KOPT-K1 (cell line): ENCODE measurements around the gene CDH4.

ENCODE experiments used
- H3K27ac ChIP-seq: fragments of 200-600 bp; sonication (generic); 2 replicates; pipeline ENCODE4 v1.5.1; 2016; ENCODE audit warnings: antibody characterized with exemption, mild to moderate bottlenecking, low read depth, low read length; ENCODE audit not compliant: poor library complexity, severe bottlenecking
- H3K36me3 ChIP-seq: fragments of 200-600 bp; sonication (generic); 2 replicates; pipeline ENCODE4 v1.5.1; 2017; ENCODE audit warnings: antibody characterized with exemption, mild to moderate bottlenecking, low read length, moderate library complexity; ENCODE audit not compliant: insufficient read depth
- H3K9me3 ChIP-seq: fragments of 200-600 bp; sonication (generic); 2 replicates; pipeline ENCODE4 v1.5.1; 2017; ENCODE audit warnings: antibody characterized with exemption, low read length, mild to moderate bottlenecking; ENCODE audit not compliant: insufficient read depth, poor library complexity, severe bottlenecking

Gene CDH4

DNA sequence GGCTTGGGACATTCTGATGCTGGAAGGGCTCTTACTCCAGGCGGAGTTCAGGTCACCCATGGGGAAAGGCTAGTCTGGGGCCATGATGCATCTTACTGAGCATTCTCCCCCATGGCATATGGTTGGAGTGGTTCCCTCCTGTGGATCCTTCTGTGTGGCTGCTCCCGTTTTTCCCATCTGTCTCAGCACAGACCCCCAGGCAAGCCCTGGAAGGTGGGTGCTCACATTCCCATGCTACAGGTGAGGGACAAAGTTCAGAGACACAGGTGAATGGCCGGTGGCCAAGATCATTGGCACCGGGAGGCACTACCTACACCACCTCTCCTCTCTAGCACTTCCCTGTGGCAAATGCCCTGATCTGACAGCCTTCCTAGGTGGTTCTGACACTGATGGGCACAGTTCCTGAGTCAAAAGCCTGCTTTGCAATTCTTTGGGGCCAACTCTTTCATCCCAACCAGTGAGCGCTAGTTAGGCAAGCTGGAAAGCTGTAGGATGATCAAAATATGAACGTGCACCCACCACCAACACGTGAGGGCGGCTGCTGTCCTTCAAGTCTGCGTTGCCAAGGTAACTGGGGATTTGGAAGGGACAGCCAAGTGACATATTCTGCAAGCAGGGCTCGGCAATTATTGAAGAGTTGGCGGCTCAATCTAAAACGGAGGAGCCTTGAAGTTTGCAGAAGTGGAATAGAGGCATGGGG, 124.6 kb downstream of the CDH4 start:
- Histone ChIP-seq H3K9me3 (no peaks in the 10 kb centered on the region), H3K27ac (no peak overlapping the region), H3K36me3 (no peaks in the 10 kb centered on the region)

DNA sequence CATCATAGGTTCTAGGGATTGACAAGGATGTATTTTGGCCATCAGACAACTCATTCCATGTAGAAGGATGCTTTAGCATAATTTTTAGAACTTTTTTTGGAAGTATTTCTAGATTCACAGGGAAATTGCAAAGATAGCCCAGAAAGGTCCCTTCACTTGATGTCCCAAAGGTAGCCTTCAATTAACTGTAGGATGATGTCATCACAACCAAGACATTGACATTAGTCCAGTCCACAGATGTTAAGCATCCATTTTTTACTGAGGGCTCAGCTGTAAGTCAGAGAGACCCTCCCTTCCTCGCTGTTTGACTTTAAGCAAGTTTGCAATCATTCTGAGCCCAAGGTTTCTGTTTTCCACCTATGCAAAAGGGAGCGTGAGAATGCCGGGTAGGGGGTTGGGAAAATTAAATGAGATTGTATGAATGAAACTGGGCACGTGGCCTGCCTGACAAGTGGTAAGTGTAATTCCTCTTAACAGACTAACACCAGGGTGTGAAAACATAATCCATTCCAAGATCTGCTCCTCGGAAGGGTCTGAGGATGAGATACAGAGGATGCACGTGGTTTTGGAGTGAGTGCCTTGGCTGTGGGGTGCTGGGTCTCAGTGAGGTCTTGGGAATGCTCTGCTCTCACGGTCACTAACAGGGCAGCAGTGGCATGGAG, 126.8 kb downstream of the CDH4 start:
- H3K36me3 ChIP-seq: no peaks in the 10 kb centered on the region
- H3K27ac ChIP-seq: no peak overlapping the region
- peaks cover 7% of the 10 kb centered on the region for H3K9me3 ChIP-seq

DNA sequence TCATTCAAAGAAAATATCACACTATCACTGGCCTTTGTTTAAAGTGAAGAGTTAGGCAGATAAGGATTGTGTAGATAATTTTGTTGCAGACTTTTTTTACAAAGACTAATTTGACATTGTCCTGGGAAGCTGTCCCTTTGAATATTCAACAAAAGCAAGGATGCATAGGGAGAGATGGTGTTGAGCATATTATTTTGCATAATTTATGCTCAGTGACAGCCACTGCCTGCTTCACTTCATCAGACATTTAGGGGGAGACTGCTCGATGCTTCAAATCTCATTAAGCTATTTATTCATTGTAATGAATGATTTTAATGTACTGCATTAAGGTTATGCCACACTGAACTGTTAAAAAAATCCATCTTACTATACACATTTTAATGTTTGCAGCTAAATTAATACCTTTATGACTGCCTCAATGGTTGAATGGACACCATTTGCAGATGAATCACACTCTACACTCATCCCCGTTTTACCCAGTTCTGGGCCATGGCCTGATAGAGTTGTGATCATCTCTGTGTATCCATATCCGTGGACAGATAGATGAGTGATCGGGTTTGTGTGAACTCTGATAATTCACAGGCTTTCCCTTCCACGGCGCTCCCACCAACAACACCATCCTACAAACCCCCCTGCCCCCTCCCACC, 128.0 kb downstream of the CDH4 start:
- Histone ChIP-seq H3K9me3 (peaks cover 11% of the 10 kb centered on the region), H3K36me3 (no peaks in the 10 kb centered on the region), H3K27ac (no peak overlapping the region)

DNA sequence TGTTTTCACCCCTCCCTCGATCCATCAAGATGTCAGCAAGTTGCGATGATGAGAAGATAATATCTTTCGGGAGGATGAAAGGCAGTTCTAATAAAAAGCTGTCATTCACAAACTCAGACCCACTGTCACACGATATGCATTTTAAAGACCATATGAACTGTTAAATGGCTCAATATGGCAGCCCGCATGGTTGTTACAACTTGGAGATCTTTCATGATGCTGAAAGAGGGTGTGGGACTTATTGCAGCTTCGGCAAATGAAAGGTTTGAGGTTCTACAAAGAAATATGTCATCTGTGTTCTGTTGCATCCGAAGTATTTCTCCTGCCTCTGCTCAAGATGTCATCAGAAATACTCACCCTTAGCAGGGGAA, 128.5 kb downstream of the CDH4 start:
- no peak overlapping the region for H3K27ac ChIP-seq
- H3K9me3 ChIP-seq: peaks cover 11% of the 10 kb centered on the region
- H3K36me3 ChIP-seq: no peaks in the 10 kb centered on the region

DNA sequence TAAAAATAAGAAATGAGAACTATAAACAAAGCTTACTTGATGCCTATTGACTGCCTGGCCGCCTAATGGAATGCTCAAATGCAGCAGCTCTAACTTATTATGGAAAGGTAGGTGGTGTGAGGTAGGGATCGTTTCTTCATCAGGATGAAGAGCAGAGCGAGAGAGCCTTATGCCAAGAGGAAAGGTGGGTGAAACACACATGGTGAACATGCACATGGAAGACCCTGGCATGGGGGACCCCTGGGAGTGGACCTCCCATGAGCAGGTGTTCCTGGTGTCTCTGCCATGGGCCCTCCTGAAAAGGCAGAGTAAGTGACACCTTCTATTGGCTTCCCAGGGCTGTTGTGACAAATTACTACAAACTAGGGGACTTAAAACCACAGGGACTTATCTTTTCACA, 130.1 kb downstream of the CDH4 start:
- H3K9me3 ChIP-seq: peaks cover 11% of the 10 kb centered on the region
- H3K27ac ChIP-seq: no peak overlapping the region
- H3K36me3 ChIP-seq: no peaks in the 10 kb centered on the region

DNA sequence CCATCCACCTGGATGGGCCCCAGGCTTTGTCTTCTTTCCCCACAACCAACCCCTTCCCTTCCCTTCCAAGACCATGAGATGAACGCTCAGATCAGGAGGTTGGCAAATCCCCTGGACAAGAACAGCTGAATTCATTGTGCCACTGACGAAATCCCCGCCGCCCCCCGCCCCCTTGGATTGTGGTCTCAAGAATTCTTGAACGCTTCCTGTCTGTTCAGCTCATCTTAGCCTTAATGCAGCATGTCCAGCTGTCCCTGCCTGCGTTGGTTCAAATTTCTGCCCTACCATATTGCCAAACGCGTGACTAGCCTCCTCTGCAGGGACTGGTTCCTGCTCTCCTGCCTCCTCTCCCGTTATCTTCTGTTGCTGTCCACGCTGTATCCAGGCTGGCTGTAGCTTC, 133.2 kb downstream of the CDH4 start:
- no peak overlapping the region for H3K27ac ChIP-seq
- H3K36me3 ChIP-seq: no peaks in the 10 kb centered on the region
- peaks cover 23% of the 10 kb centered on the region for H3K9me3 ChIP-seq

DNA sequence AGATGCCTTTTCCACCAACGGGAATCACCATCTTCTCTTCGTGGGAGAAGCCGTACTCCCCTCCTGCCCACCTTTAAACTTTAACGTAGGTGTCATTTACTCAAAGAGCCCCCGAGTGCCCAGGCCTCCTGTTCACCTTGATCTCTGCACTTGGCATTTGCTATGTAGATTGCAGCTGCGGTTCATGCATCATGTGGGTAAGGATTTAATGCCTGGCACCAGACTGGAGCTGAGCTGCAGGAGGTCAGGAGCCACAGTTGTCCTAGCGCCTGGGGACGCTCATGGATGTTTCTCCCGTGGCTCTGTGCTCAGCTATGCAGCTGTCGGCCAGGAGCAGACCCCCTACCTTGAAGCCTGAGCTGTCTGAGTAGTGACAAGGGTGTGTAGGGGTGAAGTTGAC, 133.7 kb downstream of the CDH4 start:
- Histone ChIP-seq H3K27ac (no peak overlapping the region), H3K9me3 (peaks cover 27% of the 10 kb centered on the region), H3K36me3 (no peaks in the 10 kb centered on the region)

DNA sequence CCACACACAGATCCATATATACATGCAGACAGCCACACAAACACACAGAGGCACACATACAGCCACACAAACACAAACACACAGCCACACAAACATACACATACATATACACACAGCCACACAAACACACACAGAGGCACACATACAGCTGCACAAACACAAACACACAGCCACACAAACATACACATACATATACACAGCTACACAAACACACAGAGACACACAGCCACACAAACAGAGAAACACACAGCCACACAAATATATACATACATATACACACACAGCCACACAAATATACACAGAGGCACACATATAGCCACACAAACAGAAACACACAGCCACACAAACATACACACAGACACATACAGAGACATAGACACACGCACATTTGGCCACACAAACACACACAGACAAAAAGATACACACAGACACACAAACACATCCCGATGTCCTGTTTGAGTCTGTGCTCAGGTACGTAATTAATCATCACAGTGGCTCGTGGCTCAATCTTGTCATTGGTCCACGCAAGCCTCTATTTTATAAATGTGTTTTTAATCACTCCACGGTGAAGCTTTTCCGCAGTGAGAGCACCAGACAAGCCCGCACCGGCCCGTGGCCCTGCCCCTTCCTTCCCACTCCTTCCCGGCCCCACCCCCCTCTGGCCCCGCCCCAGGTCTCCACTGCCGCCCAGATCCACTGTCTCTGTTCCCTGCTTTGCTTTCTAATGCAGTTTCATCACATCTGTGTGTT, 135.3 kb downstream of the CDH4 start:
- no peak overlapping the region for H3K27ac ChIP-seq
- peaks cover 24% of the 10 kb centered on the region for H3K9me3 ChIP-seq
- H3K36me3 ChIP-seq: no peaks in the 10 kb centered on the region

DNA sequence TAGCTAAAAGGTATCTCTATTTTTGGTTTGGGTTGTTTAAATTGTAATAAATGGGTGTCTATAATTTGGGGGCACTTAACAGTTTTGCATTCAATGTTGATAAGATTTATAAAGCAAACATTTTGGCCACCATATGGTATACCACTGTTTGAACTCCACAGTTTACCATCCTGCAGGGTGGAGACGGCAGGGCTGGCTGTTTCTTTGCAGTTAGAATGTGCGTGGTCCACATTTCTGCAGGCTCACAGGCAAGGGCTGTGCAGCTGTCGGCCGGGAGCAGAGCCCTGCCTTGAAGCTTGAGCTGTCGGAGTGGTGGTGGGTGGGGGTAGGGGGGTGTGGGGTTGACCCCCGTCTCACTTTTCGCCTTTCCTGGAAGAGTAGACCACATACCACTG, 135.9 kb downstream of the CDH4 start:
- Histone ChIP-seq H3K27ac (no peak overlapping the region), H3K36me3 (no peaks in the 10 kb centered on the region), H3K9me3 (peaks cover 21% of the 10 kb centered on the region)

DNA sequence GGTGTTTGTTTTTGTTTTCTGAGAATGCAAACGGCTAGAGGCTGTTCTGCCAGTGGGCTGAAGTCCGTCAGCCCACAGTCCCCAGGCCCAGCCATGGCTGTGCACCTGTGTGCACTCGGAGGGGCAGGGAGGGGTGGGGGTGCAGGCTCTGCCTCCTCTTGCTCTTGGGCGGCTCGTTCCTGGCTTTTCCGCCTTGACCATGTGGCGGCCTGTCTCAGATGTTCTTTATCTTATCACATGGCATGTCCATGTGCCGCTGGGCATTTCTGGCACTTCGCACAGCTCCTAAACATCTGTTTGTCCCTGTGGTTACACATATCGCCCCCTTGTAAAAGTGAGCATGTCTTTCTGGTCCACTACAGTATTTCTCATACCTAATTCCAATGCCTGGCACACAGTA, 137.0 kb downstream of the CDH4 start:
- no peak overlapping the region for H3K27ac ChIP-seq
- peaks cover 20% of the 10 kb centered on the region for H3K9me3 ChIP-seq
- no peaks in the 10 kb centered on the region for H3K36me3 ChIP-seq

DNA sequence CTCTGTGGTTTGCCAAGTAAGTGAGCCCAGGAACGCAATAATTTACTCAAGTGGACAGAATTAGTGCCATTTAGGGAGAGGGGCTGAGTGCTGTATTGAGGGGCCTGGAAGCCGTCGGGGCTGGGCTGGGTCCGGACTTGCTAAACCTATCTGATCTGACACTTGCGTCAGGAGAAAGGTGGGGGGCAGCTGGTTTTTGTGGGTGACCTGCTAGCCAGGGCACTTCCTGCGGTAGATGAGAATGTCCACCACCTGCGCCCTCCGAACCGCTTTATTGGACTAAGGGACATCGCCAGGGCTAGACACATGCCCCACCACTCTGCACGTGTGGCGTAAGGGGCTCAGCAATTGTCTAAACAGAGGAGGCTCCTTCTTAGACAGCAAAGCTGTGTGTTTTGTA, 139.1 kb downstream of the CDH4 start:
- Histone ChIP-seq H3K9me3 (peaks cover 16% of the 10 kb centered on the region), H3K27ac (no peak overlapping the region)

DNA sequence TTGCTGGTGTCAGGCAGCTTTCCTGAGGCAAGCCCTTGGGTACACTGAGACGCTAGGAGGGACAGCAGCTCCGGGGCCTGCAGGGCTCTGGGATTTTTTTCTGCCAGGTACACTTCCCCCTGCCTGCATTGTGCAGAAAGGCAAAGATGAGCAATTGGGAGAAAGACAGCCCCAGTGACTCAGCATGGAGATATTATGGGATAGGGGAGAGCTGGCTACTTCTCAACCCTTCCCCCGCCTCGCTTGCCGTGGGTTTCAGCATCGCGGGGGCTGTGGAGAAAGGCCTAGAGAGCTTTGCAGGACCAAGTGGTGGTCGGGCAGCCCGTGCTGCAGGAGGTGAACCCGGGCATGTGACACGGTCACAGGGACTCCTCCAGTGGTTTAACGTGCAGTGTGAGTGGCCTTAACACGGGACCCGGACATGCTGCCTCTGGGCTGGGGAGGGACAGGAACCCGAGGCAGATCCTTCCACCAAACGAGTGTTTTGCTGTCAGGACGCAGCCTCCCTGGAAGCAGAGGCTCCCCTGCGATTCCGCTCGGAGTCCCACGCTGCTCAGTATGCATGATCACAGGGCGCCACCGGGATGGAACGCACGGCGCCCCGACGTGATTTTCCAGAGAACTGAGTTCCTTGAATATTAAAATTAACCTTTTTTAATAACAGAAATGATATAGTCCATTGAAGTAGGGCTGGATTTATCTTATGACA, 139.9 kb downstream of the CDH4 start:
- Histone ChIP-seq H3K27ac (no peak overlapping the region), H3K36me3 (no peaks in the 10 kb centered on the region), H3K9me3 (peaks cover 16% of the 10 kb centered on the region)

More for the DNA sequence above, 139.1 kb downstream of the CDH4 start:
- H3K36me3 ChIP-seq: no peaks in the 10 kb centered on the region

DNA sequence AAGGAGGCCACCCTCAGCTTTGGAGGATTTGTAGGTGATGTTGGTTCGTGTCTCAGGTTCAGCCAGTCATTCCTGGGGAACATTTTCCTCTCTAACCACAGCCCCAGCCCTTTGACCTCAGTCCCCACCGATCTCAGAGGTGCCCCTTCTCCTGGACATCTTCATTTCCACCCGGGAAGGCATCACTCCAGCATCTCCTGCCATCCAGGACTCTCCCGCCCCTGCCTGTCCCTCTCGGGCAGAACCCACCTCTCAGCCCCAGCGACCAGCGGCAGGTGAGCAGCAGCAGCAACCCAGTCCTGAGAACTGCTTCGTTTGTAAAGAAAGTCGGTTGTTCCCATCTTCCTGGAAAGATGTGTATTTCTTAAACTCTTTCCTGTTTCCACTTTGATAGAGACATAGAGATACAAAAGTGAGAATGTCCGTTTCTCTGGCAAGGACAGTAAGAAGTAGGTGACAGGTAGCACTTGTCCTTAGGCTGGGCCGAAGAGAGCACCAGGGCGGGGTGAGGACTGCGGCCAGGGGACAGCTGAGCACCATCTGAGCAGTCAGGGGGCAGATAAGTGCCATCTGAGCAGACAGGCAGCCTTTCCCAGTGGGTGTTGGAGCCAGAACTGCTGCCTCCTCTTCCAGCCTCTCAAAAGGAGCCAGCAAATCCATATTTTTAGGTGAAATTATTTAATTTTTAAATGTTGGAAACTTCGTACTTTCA, 142.2 kb downstream of the CDH4 start:
- H3K9me3 ChIP-seq: peaks cover 15% of the 10 kb centered on the region
- H3K27ac ChIP-seq: no peak overlapping the region
- no peaks in the 10 kb centered on the region for H3K36me3 ChIP-seq

DNA sequence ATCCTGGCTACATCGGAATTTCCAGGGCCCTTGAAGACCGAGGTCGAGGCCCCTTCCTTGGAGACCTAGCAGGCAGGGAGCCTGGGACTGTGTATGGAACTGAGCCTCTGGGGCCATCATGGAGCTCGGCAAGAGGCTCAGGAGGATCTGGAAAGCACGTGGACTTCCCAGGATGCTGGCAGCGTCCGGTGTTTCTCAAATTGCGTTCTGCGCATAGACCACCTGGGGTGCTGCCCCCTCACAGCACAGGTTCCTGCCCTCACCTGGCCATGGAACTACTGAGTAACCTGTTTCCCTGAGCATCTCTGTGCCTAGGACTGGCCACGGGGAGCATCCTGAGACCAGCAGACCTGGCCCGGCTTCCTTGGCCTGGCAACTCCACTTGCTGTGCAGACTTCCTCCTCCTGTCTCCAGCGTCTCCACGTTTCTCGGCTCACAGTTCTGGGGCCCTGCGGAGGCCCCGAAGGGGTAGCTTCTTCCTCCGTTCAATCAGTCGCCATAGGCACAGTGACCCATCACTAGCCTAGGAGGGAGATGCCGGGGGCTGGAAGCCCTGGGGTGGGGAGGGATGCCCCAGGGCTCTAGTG, 144.3 kb downstream of the CDH4 start:
- no peaks in the 10 kb centered on the region for H3K36me3 ChIP-seq
- H3K27ac ChIP-seq: no peak overlapping the region
- H3K9me3 ChIP-seq: no peaks in the 10 kb centered on the region
